ENCODE results near the gene SYT5. TPM values are rescaled to one million over a fixed set of nuclear protein-coding genes. Genes with fewer than 3 reads are reported as not detected.

SYT5 gene
- total and polyA plus RNA-seq, 2 donors (not counting 1 experiment from before 2014, with no cell fraction given): 0.05 to 0.50 TPM

DNA sequence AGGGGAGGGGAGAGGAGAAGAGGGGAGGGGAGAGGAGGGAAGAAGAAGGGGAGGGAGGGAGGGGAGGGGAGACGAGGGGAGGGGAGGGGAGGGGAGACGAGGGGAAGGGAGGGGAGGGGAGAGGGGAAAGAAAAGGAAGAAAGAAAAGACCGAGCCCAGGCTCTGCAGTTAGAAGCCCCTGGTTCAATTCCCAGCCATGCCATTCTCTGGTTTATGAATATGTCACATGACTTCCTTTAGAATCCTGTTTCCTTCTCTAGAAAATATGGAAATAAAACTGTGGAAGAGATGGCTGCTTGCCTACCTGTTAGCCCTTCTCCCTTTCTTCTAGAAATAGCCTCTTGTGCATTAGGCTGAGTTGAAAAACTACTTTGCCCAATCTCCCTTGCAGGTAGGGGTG, 45.4 kb downstream of the SYT5 start:
- Histone ChIP-seq H3K79me2 (ENCODE audit: control insufficient read depth, insufficient read depth, low read length) (no peaks in the 10 kb centered on the region), H3K9me3 (ENCODE audit: control insufficient read depth, insufficient read depth, low read depth, low read length) (no peaks in the 10 kb centered on the region), H4K20me1 (ENCODE audit: control insufficient read depth, extremely low read depth, insufficient read depth, low read length) (no peaks in the 10 kb centered on the region), H3K4me2 (ENCODE audit: extremely low read depth, insufficient read depth, low read length) (no peak overlapping the region), H3K36me3 (ENCODE audit: control insufficient read depth, insufficient read depth, low read length) (no peaks in the 10 kb centered on the region), H3K27ac (ENCODE audit: insufficient read depth, low read length) (no peak overlapping the region), H3K4me3 (replicated peaks in 1 of 4; ENCODE audit: control extremely low read depth in 1 of 4, insufficient read depth in 1 of 4, low read depth in 3 of 4, low read length in 4 of 4) (no peak overlapping the region), H3K27me3 (ENCODE audit: control insufficient read depth, insufficient read depth, low read length) (peaks cover 6% of the 10 kb centered on the region), H3K9ac (ENCODE audit: insufficient read depth, low read length) (no peak overlapping the region), H3K4me1 (ENCODE audit: control insufficient read depth, extremely low read depth, insufficient read depth, low read length) (no peaks in the 10 kb centered on the region), H2AFZ (ENCODE audit: low read length) (no peak overlapping the region)
- TF ChIP-seq, protein P1, sequence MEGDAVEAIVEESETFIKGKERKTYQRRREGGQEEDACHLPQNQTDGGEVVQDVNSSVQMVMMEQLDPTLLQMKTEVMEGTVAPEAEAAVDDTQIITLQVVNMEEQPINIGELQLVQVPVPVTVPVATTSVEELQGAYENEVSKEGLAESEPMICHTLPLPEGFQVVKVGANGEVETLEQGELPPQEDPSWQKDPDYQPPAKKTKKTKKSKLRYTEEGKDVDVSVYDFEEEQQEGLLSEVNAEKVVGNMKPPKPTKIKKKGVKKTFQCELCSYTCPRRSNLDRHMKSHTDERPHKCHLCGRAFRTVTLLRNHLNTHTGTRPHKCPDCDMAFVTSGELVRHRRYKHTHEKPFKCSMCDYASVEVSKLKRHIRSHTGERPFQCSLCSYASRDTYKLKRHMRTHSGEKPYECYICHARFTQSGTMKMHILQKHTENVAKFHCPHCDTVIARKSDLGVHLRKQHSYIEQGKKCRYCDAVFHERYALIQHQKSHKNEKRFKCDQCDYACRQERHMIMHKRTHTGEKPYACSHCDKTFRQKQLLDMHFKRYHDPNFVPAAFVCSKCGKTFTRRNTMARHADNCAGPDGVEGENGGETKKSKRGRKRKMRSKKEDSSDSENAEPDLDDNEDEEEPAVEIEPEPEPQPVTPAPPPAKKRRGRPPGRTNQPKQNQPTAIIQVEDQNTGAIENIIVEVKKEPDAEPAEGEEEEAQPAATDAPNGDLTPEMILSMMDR (conservative IDR thresholded peaks at IDR 0.05 in 1 of 2, IDR thresholded peaks at IDR 0.05 in 1 of 2; ENCODE audit: low read depth in 1 of 2, low read length in 2 of 2): no peak
- no peak for TF ChIP-seq EZH2 (IDR thresholded peaks at IDR 0.05; ENCODE audit: low read length, missing control alignments)
- no peak for DNase-seq (ENCODE audit: low read depth in 2 of 2)

DNA sequence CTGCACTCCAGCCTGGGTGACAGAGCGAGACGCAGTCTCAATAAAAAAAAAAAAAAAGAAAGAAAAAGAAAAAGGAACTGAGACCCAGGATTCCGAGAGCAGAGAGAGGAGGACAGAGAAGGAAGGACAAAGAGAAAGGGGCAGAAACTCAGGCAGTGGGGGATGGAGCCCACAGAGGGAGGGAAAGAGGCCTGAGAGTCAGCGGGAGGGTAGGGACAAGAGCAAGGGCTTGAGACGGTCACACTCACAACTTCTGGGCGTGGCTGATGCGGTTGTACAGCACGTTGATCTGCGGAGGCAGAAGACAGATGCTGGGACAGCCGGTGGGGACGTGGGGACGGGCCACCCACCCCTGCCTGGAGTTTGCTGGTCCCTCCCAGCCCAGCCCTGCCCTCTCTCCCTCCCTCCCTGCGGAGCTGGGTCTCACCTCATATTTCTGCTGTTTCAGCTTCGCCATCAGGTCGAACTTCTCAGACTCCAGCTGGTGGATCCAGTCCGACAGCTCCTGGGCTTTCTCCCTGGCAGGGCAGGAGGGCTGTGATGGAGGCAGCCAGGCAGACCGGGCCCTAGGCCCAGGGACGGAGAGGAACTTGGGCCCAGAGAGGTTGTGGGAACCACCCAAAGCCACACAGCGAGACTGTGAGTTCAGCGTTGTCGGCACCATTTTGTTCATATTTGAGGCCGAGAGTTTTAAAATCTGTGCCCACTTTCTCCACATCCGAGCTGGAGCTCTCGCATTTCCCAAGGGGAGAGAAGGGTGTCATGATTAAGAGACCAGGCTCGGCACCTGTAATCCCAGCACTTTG, 46.2 kb downstream of the SYT5 start:
- Histone ChIP-seq H3K27me3 (ENCODE audit: control insufficient read depth, insufficient read depth, low read length) (peaks cover 6% of the 10 kb centered on the region), H3K9ac (ENCODE audit: insufficient read depth, low read length) (no peak overlapping the region), H3K9me3 (ENCODE audit: control insufficient read depth, insufficient read depth, low read depth, low read length) (no peaks in the 10 kb centered on the region), H2AFZ (ENCODE audit: low read length) (peak overlapping the region; percentile 23), H4K20me1 (ENCODE audit: control insufficient read depth, extremely low read depth, insufficient read depth, low read length) (no peaks in the 10 kb centered on the region), H3K27ac (ENCODE audit: insufficient read depth, low read length) (no peak overlapping the region), H3K4me3 (replicated peaks in 1 of 4; ENCODE audit: control extremely low read depth in 1 of 4, insufficient read depth in 1 of 4, low read depth in 3 of 4, low read length in 4 of 4) (no peak overlapping the region), H3K79me2 (ENCODE audit: control insufficient read depth, insufficient read depth, low read length) (no peaks in the 10 kb centered on the region), H3K36me3 (ENCODE audit: control insufficient read depth, insufficient read depth, low read length) (no peaks in the 10 kb centered on the region), H3K4me2 (ENCODE audit: extremely low read depth, insufficient read depth, low read length) (peak overlapping the region; percentile 35), H3K4me1 (ENCODE audit: control insufficient read depth, extremely low read depth, insufficient read depth, low read length) (no peaks in the 10 kb centered on the region)
- no peak for DNase-seq (ENCODE audit: low read depth in 2 of 2)
- TF ChIP-seq, protein P1 (conservative IDR thresholded peaks at IDR 0.05 in 1 of 2, IDR thresholded peaks at IDR 0.05 in 1 of 2; ENCODE audit: low read depth in 1 of 2, low read length in 2 of 2): no peak
- TF ChIP-seq EZH2 (IDR thresholded peaks at IDR 0.05; ENCODE audit: low read length, missing control alignments): peak; percentile 21

- Histone ChIP-seq H2AFZ (ENCODE audit: low read length) (no peak overlapping the region), H3K4me1 (ENCODE audit: control insufficient read depth, extremely low read depth, insufficient read depth, low read length) (no peaks in the 10 kb centered on the region), H4K20me1 (ENCODE audit: control insufficient read depth, extremely low read depth, insufficient read depth, low read length) (no peaks in the 10 kb centered on the region), H3K9me3 (ENCODE audit: control insufficient read depth, insufficient read depth, low read depth, low read length) (no peaks in the 10 kb centered on the region), H3K4me2 (ENCODE audit: extremely low read depth, insufficient read depth, low read length) (no peak overlapping the region), H3K27me3 (ENCODE audit: control insufficient read depth, insufficient read depth, low read length) (peaks cover 6% of the 10 kb centered on the region), H3K79me2 (ENCODE audit: control insufficient read depth, insufficient read depth, low read length) (no peaks in the 10 kb centered on the region), H3K4me3 (replicated peaks in 1 of 4; ENCODE audit: control extremely low read depth in 1 of 4, insufficient read depth in 1 of 4, low read depth in 3 of 4, low read length in 4 of 4) (no peak overlapping the region), H3K9ac (ENCODE audit: insufficient read depth, low read length) (no peak overlapping the region), H3K27ac (ENCODE audit: insufficient read depth, low read length) (no peak overlapping the region), H3K36me3 (ENCODE audit: control insufficient read depth, insufficient read depth, low read length) (no peaks in the 10 kb centered on the region)
- TF ChIP-seq EZH2 (IDR thresholded peaks at IDR 0.05; ENCODE audit: low read length, missing control alignments): no peak
- TF ChIP-seq, protein P1 (conservative IDR thresholded peaks at IDR 0.05 in 1 of 2, IDR thresholded peaks at IDR 0.05 in 1 of 2; ENCODE audit: low read depth in 1 of 2, low read length in 2 of 2): peak in 1 of 2 donors; percentile 3
- no peak for DNase-seq (ENCODE audit: low read depth in 2 of 2)
Measured at GRCh38 chr19:55132453-55133129, 47.5 kb downstream of the SYT5 start.
